ENCODE results near the gene PSMB2.

PSMB2 gene

DNA sequence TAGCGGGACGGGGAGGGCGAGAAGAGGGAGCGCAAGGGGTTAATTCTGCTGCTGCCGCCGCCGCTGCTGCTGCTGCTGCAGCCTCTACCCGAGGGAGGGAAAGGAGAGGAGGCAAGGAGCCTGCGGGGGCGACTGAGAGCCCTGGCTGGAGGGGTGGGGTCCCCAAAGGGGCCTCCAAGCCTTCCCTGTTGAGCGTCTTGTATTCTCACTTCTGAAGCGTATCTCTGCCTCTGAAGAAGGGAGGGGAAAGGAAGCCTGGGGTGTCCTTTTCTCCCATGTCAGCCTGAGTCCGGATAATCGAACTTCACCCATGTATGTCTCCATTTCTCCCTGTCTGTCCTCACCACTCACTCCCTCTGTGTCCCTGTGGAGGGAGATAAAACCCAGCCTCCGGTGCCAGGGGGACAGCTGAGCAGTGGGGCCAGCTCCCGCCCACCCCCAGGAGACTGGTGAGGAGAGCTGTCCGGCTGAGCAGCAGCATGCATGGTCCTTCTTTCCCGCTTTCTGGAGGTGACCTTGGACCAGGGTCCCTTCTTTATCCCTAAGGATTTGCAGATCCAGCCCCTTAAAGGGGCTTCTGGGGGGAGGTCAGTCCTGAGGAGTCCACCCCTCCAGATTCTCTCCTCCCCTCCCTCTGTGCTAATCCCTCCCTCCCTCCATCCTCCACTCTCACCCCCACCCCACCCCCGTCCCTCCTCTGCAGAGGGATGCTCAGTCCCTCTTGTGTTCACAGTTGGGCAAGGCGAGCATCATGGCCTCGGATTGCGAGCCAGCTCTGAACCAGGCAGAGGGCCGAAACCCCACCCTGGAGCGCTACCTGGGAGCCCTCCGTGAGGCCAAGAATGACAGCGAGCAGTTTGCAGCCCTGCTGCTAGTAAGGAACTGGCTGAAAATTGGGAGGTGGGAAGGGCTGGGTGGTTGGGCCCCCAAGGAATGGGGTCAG, 82.7 kb downstream of the PSMB2 start:
- DNase-seq (ENCODE audit: low read depth in 3 of 3, low spot score in 1 of 3) = no peak

DNA sequence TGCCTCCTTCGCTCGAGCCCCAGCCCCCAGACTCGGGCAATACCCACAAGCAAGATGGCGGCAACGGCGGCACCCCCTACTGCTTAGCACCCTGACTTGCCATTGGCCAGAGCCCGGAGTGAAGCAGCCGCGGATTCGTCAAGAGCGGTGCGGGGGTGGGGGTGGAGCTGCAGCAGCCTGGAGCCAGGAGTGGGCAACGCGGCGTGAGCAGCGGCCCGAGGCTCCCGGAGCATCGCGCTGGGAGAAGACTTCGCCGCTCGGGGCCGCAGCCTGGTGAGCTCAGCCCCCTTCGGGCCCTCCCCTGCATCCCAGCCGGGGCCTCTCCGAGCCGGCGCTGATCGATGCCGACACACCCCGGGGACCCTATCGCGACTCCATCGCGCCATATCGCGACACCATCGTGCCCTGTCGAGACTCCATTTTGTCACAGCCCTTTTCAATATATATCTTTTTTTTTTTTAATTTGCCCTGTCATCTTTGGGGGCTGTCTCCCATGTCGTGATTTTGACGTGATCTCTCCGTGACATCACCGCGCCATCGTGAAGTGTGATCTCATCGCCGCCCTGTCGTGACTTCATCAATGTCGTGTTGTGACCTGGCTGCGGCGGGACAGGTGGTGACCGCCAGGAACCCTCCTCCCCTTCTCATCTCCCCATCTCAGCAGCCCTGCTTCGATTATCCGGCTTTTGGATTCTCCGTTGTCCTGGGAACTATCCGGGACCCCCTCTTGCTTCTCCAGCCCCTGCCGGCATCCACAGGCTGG, 83.5 kb downstream of the PSMB2 start, which contains the start of gene NCDN:
TSS of gene NCDN (plus strand) at position 189 of the 763 bp plus-strand sequence. CDS start at position 581, 392 bp downstream.
- peak; percentile 81 to 92 (median 84) for DNase-seq (ENCODE audit: low read depth in 3 of 3, low spot score in 1 of 3)

DNA sequence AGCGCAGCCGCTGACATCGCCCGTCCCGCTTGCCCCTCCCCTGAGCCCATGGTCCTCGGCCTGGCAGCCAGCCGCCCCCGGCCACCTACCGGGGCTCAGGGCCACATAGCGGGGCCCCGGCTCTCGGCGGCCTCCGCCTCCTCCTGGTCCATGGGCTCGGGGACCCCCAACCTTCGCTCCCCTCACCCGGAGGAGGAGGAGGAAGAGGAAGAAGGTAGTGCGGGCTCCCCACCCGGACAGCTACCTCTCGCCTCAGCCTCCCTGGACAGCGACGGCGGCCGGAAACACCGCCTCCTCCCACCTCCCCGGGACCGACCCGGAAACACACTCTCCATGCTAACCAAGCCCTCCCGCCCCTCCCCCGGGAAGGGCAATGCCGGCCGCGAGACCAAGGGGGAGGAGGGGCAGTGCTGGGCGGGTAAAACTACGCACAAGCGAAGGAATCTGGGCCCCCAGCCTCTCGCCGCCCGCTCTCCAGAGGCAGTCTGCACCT, 84.2 kb downstream of the PSMB2 start, which contains the start of gene KIAA0319L:
TSS of gene KIAA0319L (minus strand) at position 286 of the 493 bp plus-strand sequence. CDS start 2,912 bp downstream, outside the sequence.
- DNase-seq (ENCODE audit: low read depth in 3 of 3, low spot score in 1 of 3) = peak in 1 of 3 donors; percentile 30

DNA sequence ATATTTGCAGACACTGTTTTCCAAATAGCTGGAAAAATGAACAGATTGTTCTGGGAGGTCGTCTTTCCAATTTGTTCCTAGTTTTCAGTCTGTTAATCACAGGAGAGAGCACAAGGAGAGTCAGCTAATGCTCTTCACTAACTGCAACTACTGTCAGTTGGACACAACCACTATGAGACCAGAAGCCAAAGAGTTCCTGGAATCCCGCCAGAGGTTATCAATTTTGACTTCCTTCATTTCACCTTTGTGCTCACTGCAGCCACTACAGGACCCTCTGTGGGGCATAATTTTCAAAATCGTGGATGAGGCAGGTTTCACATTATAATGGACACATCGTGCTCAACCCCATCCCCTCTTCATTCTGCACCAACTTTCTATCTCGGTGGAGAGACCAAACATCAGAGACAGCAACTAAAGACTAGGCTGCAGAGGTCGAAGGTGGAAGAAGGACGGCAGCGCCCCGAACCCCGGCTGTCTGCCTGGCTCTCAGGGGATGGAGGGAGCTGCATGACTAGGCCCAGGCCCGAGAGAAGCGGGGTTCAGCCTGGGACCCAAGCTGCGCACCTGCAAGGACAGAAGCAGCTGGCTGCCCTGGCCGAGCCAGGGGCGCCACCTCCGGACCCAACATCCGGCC, 84.7 kb downstream of the PSMB2 start:
- no peak for DNase-seq (ENCODE audit: low read depth in 3 of 3, low spot score in 1 of 3)

DNA sequence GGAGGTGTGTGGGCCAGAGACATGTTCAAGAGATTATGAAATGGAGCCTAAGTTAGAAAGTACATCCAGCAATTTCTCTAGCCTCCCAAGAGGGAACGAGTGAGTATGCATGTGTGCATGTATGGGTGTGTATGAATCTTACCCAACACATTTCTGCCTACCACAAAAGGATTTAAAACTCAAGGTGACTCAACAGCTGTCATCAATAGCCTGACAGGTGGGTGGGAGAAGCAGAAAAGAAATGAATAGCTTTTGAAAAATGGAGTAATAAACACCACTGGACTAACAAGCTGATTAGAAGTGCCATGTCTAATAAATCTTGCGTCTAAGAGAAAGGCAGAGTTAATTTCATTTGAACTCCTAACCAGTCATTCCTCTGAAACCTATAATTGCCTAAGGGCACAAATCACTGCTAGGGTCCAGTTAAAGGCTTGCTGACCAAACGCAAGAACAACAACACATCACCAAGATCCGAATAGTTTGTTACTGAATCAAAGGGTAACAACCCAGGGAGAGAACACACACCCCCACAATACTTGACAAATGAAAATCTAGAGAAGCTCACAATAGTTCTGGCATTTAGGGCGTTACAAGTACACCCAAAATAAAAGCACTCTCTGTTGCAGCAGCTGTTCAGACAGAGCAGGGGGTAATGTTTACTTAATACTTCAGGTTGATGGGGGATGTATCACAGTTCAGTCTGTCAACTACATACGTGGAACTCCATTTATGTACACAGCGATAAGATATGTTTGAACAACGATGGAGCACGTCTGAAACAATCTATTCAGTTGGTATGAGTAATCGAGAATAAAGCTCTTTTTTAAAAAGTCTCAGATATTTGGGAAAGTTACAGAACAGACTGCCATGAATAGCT, 85.5 kb downstream of the PSMB2 start:
- DNase-seq (ENCODE audit: low read depth in 3 of 3, low spot score in 1 of 3) = no peak

DNA sequence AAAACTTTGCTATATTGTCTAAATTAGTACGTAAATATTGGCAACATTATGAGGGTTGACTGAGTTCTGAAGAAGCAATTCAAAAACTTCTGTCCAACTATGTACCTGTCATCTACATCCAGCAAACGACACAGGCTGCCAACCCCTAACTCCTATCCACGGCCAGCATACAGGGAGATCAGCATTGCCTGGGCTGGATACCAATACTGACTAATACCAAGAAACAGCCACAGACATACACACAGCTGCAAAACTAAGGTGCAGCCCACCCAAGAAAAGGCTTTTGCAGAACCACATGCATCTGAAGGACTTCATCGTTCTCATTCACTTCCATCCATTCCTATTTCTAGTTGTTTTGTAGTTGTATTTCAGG, 86.1 kb downstream of the PSMB2 start:
- DNase-seq (ENCODE audit: low read depth in 3 of 3, low spot score in 1 of 3) = no peak

DNA sequence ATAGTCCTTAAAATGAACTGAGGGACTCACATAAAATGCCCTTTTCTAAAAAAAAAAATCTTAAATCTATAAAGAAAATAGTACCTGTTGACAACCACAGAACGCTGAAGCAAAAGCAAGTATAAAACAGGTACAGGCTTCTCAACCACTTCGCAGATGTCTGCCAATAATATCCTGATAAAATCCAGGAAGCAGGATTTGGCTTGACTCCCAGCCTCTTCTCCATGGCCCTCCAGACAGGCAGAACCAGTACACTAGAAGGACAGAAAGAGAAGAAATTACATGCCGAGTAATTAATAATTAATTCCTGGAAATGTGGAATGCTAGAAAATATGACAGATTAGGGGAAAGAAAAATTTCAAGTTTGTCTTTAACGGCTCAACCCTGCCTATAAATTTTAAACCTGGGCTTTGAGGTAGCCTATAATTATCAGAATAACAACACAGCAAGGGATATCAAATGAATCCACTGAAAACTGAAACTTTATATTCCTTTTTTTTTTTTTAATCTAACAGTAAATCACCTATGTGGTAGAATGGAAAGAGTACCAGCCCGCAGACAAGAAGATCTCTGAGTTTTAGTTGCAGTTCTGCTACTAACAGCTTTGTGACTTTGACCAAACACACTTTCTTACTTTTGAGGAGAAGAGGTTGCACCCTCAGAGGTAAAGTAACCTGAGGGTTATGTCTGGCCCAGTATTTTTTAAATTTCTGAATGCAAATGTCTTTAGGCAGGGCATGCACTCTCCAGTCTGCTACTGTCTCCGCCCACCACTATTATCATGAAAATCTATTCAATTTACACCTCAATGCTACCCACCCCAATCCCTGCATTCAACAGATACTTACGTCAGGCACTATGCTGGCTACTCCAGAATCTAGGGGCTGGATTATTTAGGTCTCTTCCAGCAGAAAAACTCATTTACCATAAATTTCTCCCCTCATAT, 86.8 kb downstream of the PSMB2 start:
- DNase-seq (ENCODE audit: low read depth in 3 of 3, low spot score in 1 of 3) = no peak

DNA sequence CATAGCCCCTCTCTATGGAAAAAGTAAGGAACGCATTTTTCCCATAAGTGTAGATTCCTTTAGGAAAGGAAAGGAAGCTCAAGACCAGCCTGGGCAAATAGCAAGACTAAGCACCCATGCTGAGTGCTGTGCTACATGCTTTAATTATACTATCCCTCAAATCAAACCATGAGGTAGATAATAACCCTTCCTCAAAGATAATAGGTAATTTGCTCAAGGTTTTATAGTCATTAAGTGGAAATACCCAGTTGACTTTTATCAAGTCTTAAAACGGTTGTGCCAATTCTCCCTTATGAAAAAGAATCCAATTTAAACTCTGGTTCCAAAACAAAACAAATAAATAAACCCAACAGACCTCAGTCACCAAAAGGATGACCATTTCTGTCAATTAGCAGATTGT, 87.5 kb downstream of the PSMB2 start:
- no peak for DNase-seq (ENCODE audit: low read depth in 3 of 3, low spot score in 1 of 3)
